ENCODE measurements around the gene ACSF3.

- no peak for TF ChIP-seq POLR2A (IDR thresholded peaks at IDR 0.05; ENCODE audit: extremely low read depth, insufficient read length)
- no peak for TF ChIP-seq CTCF (IDR thresholded peaks at IDR 0.05; ENCODE audit: low read depth, low read length)
These were observed 10.7 kb downstream of the ACSF3 start for GRCh38 chr16:89104303-89104702.
